HG02678 (cell line): ENCODE measurements around the gene CACNB4.
"Not testable (repeated sequence)": the region's sequence is repeated elsewhere in the genome, so short reads cannot be mapped to it uniquely, and the experiment has no call there.

Source experiments
- ATAC-seq: cut with Tn5 transposase; IDR thresholded peaks from one replicate; pipeline ENCODE4 v1.9.1; 2021; ENCODE audit warnings: mild to moderate bottlenecking, moderate library complexity; ENCODE audit not compliant: unreplicated experiment

CACNB4 gene

GRCh38 chr2:151796774-151797173, 302.1 kb downstream of the CACNB4 start:
- no peak for ATAC-seq

GRCh38 chr2:151795646-151796240, 303.1 kb downstream of the CACNB4 start:
- ATAC-seq = no peak

GRCh38 chr2:151794422-151794821, 304.4 kb downstream of the CACNB4 start:
- ATAC-seq = not testable (repeated sequence)

GRCh38 chr2:151793123-151793522, 305.7 kb downstream of the CACNB4 start:
- ATAC-seq = no peak

GRCh38 chr2:151792589-151792988, 306.3 kb downstream of the CACNB4 start:
- no peak for ATAC-seq

GRCh38 chr2:151791545-151791944, 307.3 kb downstream of the CACNB4 start:
- ATAC-seq = no peak

- ATAC-seq = no peak
These were observed 308.2 kb downstream of the CACNB4 start for GRCh38 chr2:151790689-151791088.

GRCh38 chr2:151789055-151789834, 309.6 kb downstream of the CACNB4 start:
- ATAC-seq = no peak

- ATAC-seq = no peak
These were observed 312.4 kb downstream of the CACNB4 start for GRCh38 chr2:151786483-151786882.

- no peak for ATAC-seq
These were observed 312.8 kb downstream of the CACNB4 start for GRCh38 chr2:151786077-151786476.

GRCh38 chr2:151783133-151783520, 315.7 kb downstream of the CACNB4 start:
- ATAC-seq = no peak
